Lung microvascular endothelial cell (primary cell): ENCODE results near the gene PHLDB1. TPM values are rescaled to one million over a fixed set of nuclear protein-coding genes. Genes with fewer than 3 reads are reported as not detected.
A peak's percentile ranks its signal among the peaks of the same experiment; 100 is the strongest.
"Not testable (repeated sequence)": the region's sequence is repeated elsewhere in the genome, so short reads cannot be mapped to it uniquely, and the experiment has no call there.

Experiments
- DNase-seq, 2 donors: peaks; one replicate each; pipeline versions ENCODE4 v3.0.0 to v3.0.0-alpha.2; 2010; ENCODE audit warnings: low read depth in 2 of 2
- total RNA-seq: library from RNA; depleted of rRNA; stranded (reverse); fragments of >200 nt; gene quantifications from 2 replicates; pipeline ENCODE4 v1.2.1, GENCODE V29; 2014

The PHLDB1 gene
- total RNA-seq, 1 donor from 2014 or later: 14.9 TPM

DNA sequence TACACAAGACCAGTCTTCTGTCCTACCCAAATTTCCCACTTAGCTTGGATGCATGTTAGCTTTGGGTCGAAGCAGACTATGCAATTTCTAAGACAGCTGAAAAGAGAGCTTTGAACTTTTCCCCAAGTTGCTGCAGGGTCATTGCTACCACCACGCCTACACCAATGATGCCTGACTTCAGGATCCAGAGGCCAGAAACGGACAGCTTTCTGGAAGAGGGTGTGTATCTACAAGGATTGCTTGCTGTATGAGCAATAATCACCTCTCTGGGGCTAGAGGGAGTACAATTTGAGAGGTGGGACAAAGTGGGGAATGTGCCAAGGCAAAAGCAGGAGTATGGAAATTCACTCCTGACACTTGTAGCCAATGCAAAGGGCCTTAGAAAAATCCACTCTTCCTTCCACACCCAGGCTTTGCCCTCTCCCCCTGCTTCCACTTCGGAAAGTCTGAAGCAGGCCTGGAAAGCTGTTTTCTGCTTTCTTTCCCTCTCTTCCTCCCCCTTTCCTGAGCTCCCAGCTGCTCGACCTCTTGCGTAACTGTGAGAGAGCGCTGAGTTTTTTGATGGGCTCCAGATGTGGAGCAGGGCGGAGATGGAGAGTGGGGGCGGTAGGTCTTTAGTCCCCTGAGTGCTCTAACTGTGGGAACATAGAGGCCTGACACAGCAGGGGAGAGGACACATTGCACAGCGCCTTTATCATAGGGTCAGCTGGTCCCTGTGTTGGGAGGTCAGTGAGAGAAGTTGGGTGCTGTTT, 2.1 kb upstream of the PHLDB1 start:
- no peak for DNase-seq

- no peak for DNase-seq
These were observed 1.1 kb upstream of the PHLDB1 start for GRCh38 chr11:118606157-118606843.

GRCh38 chr11:118606844-118607228, 579 bp upstream of the PHLDB1 start:
- no peak for DNase-seq

- DNase-seq: peak; percentile 59 to 82
These were observed 1.2 kb downstream of the PHLDB1 start for GRCh38 chr11:118608360-118609227.

DNA sequence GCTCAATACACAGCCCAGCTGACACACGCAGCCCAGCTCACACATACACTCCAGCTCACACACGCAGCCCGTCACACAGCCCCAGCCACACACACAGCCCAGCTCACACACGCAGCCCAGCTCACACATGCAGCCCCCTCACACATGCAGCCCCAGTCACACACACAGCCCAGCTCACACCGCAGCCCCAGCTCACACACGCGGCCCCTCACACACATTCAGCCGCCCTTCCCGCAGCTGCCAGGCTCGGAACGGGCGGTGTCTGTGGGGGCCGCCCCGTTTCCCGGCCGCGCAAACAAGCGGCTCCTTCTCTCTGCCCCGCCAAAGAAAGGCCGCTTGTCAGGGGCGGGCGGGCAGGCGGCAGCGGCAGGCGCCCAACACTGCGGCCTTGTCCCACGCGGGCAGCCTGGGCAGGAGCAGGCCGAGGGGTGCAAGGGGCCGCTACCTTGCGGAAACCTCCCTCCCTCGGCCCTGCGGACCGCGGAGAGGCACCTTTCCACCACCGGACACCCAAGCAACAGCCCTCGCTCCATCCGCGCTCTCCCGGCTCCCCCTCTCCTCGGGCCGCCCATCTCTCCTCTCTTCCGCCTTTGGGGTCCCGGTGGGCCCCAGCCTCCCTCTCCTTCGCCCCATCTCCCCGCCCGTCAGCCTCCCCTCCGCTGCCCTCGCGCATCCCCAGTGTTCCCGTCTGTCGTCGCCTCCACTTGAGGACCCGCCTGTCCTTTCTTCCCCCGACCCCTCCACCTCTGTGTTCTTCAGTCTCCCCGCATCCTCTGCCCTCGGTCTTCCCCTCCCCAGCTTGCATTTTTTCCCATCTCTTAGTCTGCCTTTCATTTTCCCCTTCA, 2.2 kb downstream of the PHLDB1 start:
- peak; percentile 53 to 56 for DNase-seq

- peak in 1 of 2 donors; percentile 25 for DNase-seq
These were observed 2.9 kb downstream of the PHLDB1 start for GRCh38 chr11:118610225-118610772.

GRCh38 chr11:118610773-118611432, 3.5 kb downstream of the PHLDB1 start:
- DNase-seq: peak; percentile 84 to 86

GRCh38 chr11:118611433-118611795, 4.0 kb downstream of the PHLDB1 start:
- DNase-seq: not testable (repeated sequence)

- peak; percentile 64 to 90 for DNase-seq
These were observed 5.0 kb downstream of the PHLDB1 start for GRCh38 chr11:118612378-118612777.

DNA sequence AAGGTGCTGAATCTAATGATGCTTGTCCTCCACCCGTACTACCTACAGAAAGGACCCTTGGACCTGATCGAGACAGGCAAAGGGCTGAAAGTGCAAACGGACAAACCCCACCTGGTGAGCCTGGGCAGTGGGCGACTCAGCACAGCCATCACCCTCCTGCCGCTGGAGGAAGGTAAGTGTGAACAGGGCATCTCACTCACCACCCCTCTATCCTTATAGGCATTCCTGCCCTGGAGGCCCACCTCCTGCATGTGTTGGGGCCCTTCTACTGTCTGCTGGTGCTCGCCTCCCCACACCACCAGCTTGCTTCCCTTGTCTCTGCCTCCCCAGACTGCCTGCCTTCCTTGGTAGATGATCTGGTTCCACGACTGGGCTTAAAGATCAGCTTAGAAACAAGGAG, 7.1 kb downstream of the PHLDB1 start:
- DNase-seq: no peak

DNA sequence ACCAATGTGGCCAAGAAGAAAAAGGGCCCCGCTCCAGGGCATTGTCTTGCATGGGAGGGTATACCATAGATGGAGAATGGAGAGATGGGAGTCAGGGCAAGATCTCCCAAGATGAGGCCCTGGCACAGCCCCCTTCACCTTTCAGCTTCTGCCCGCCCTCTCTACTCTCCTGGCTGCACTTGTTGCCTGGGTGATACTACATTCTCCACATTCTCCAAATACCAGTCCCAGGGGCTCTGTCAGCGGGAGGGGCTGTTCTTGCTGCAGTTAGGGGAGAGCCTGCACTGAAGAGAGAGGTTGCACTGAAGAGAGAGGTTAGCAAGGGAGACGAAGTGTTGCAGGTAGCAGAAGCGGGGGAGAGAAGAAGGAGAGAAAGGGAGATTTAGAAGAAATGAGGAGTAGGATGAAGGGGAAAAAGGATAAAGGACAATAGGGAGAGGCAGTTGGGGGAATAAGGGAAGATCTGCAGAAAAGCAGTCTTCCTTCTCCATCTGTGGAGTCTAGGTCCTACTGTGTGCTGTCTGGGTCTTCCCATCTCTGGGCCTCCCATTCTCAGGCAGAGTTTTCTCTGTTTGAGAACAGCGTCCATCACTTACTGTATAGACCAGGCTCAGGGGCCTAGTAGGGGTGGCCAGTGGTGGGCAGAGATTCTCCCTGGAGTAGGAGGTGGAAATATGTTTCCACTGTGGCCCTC, 8.0 kb downstream of the PHLDB1 start:
- no peak for DNase-seq

DNA sequence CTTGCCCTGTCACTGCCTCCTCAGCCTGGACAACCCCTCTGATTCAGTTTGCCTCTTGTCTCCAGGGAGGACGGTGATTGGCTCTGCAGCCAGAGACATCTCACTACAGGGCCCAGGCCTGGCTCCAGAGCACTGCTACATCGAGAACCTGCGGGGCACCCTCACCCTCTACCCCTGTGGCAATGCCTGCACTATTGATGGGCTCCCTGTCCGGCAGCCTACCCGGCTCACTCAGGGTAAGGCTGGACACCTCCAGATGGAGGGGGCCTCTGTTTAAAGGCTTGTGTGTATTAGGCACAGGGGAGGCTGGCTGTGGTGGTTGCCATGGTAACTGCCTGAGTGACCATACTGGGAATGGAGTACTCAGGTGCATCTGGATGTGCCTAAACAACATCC, 8.6 kb downstream of the PHLDB1 start:
- no peak for DNase-seq

- peak; percentile 51 to 91 for DNase-seq
These were observed 10.9 kb downstream of the PHLDB1 start for GRCh38 chr11:118618115-118618990.

DNA sequence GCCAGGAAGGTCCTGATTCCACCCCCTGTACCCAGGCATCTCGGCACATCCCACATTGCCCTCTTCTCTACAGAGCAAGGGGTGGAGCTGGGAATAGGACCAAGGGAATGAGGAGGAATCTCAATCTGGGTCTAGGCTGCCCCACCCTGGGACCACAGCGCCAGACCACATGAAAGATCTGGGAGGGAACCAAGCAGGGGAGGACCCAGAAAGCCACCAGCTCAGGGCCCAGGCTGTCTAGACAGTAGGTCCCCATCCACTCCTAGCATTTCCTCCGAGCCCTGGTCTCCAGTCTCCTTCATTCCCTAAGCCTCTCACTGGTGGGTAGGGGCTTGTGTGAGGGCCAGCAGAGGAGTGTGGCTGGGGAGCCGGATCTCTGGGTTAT, 11.6 kb downstream of the PHLDB1 start:
- peak in 1 of 2 donors; percentile 66 for DNase-seq

- peak; percentile 88 to 97 for DNase-seq
These were observed 12.2 kb downstream of the PHLDB1 start for GRCh38 chr11:118619444-118620197.

- peak in 1 of 2 donors; percentile 38 for DNase-seq
These were observed 13.2 kb downstream of the PHLDB1 start for GRCh38 chr11:118620529-118621070.

- DNase-seq: peak; percentile 84 to 92
These were observed 13.8 kb downstream of the PHLDB1 start for GRCh38 chr11:118621071-118621783.
